HG02943 (cell line): Measurements from ENCODE around the gene AAK1.

Source experiments
- ATAC-seq: cut with Tn5 transposase; IDR thresholded peaks from one replicate; pipeline ENCODE4 v1.9.1; 2021; ENCODE audit warnings: mild to moderate bottlenecking, low read depth, moderate library complexity; ENCODE audit not compliant: unreplicated experiment

The AAK1 gene

DNA sequence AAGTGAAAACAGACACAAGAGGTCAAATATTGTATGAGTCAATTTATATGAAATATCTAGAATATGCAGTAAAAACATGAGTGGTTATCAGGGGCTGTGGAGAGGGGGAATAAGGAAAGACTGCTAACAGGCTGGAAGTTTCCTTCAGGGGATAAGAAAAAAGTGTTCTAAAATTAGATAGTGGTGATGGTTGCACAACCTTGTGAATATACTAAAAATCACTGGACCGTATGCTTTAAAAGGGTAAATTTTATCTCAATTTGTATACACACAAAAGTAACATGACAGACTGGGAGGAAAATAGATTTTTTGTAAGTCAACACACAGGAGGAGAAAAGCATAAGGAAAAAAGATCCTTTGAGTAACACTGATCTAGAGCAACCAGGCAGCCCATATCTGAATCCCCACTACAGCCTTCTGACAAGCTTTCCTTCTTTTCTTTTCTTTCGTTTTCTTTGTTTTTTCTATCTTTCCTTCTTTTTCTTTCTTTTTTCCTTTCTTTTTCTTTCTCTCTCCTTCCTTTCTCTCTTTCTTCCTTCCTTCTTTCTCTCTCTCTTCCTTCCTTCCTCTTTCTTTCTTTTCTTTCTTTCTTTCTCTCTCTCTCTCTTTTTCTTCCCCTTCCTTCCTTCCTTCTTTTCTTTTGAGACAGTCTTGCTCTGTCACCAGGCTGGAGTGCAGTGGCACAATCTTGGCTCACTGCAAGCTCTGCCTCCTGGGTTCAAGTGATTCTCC, 95.4 kb downstream of the AAK1 start:
- no peak for ATAC-seq

DNA sequence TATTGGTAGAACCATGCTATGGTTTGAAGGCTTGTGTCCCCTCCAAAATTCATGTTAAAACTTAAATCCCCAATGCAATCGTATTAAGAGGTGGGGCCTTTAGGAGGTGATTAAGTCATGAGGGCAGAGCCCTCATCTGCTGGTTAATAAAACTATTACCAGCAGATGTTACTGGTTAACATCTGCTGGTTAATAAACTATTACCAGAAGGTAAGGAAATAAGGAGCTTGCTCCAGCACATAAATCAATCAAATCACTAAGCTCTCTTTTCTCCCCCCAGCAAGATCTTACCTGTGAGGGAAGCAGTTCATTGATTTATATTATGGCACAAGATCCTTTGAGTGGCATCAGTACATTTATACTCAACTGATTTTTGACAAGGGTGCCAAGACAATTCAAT, 96.9 kb downstream of the AAK1 start:
- ATAC-seq, result no peak

DNA sequence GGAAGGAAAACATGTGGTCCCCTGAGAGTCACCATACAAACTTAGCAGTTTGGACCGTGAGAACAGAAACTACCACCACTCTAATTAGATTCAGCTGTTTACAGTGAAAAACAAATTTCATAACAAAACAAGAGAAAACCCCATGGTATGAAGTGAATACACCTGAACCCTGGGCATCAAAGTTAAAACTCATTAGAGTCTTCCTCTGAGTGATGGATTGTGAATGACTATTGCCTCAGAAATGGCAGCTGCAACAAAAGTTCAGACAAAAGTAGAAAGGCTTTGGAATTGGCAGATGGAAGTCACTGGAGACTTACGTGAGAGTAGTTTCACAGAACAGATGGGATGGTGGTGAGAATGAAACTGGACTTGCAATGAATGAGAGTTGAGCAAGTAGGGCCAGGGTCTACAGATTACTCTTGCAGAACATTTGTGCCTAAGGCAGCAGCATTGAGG, 98.0 kb downstream of the AAK1 start:
- ATAC-seq, result no peak

DNA sequence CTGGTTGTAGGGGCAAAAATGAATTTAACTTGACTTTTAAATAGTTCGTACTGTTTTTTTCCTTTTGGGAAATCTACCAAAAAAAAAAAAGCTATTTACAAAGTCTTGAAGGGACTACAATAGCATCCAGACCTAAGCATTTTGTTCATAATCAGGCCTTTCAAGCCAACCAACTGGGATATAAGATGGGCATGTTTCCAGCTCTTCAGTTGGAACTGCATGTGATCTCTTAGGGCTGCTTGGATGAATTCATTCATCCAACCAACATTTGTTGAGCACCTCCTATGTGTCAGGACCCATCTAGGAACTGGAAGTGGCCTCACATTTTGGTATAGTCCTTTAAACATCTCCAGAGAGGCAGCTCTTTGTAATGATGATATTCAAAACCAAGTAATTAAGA, 98.6 kb downstream of the AAK1 start:
- ATAC-seq, result no peak

DNA sequence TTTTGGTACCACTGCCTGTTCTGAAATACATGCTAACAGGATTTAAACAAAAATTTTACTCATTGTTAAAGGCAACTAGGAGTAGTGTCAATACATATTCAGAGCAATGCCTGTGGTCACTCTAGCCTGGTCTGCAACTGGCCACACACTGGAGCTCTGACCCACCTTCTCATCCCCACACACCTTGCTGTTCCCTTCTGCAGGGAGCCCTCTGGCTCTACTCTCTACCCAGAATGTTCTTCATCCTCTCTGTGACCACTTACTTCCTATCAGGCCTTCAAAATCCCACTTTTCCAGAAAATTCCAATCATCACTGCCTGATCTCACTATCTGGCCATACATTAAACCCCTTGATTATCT, 104.0 kb downstream of the AAK1 start:
- no peak for ATAC-seq

DNA sequence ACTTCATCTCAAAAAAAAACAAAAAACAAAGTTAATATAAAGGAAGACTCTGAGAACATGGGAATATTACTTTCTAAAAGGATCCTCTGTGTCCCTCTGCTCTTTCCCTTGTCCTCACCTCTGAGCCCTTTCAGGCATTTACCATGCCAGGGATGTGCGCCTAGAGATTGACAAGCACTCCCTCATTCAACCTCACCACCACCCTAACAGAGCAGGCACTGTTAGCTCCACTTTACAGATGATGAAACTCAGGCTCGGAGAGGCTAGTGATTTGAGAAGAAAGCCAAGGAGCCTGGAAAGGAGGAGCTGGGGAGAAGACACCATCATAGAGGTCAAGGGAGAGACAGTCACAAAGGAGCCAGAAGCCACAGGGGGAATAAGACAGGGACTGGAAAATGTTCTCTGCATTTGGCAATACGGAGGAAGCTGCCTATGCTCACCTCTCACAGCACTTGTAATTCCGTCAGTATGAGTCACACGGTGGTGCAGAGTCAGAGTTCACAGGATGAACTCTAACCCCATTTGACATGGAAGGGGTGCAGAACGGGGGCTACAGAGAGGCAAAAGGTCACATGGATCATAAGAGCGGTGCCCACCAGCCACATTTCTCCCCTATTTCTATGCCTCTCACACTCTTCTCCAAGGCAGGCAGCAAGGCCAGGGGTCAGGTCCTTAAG, 104.5 kb downstream of the AAK1 start:
- no peak for ATAC-seq

DNA sequence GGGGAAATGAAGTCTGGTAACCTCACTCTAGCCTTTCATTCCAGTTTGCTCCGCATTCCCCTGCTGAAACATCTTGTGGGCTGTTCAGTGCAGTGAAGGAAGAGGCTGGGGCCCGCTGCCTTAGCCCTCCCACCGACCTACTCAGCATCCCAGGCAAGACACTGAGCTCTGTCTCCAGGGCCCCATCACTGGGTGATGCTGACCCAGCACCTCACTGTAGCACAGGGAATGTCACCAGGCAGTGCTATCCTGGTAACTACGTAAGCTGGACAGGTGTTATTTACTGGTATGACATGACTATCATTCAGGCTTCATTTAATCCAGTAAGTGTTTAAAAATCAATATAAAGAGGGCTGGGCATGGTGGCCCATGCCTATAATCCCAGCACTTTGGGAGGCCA, 105.3 kb downstream of the AAK1 start:
- ATAC-seq, result no peak

DNA sequence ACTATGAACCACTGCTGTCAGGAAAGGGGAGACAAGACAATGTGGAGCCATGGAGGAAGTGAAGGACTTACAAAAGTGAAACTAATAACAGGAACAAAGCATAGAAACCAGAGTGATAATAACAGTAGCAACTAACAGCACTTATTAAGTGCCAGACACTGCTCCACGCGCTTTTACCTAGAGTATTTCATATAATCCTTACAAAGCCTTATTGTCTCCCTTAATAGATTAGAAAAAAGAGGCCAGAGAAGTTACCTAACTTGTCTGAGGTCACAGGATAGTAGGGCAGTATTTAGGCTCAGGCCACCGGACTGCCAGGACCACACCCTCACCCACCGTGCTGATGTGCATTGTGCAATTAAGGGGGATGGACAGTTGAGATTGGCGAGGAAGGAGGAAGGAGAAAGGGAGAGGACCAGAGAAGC, 107.7 kb downstream of the AAK1 start:
- no peak for ATAC-seq

DNA sequence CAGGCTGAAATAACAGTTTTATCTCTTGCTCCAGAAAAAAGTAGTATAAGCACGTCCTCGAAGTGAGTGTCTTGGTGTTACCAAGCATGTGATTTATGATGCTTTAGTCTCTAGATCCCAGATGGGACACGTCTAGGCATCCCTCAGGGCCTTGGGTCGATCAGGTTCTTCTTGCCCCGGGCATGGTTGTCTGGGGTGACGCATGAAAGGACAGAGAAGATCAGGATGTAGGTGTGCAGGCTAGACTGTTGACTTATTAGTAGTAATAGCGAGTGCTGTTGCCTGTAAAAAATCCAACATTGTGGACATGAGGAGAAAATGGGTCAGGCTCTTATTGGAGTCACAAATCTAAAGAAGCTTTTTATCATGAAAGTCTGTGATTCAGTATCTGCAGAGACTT, 112.4 kb downstream of the AAK1 start:
- no peak for ATAC-seq

DNA sequence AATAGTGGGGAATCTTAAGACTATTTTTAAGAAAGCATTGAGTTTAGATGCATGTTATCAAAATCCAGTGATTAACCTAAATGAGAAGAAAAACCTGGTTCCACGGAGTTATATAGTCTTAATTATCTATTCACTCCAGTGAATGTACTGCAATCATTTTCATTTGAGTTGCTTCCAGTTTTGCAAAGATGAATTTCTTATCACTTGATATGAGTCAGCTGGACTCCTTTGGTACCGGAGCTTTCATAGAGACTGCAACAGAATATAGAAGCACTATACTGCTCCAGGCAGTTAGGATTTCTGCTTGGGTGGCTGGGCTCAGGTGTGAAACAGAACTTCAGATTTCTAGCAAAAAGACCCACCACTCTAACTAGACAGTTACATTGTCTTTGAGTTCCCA, 114.1 kb downstream of the AAK1 start:
- no peak for ATAC-seq

DNA sequence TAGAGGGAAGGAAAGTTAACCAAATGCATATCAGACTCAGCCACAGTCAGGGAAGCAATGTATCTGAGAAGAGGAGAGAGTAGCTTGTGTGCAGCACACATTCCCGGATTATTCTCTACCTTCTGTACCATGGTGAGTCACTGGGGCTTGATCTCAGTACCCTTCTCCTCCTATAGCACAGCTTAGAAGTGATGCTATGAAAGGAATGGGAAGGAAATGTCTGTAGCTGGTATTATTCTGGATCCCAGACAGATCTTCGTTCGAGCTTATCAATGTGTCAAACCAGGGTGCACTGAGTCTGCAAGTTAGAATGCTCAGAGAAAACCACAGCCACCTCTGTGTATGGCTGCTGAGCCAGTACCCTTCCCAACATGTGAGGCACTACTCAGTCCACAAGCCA, 118.3 kb downstream of the AAK1 start:
- no peak for ATAC-seq

DNA sequence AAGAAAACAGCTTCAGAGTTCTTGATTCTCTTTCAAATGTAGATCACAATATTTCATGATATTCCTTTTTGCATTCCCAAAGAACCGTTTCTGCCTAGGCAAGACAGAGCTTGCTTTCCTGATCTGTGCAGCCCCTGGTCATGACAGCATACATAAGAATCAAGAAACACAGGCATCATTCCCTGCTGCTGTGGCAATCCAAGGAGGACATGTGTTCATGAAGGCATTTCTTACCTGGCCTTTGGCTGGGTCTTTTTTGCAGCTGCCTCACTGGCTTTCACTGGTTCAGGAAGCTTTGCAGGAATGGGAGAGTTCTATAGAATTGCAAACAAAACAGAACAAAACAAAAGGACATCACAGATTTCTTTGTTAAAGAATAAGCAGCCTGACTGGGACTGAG, 118.7 kb downstream of the AAK1 start:
- no peak for ATAC-seq

DNA sequence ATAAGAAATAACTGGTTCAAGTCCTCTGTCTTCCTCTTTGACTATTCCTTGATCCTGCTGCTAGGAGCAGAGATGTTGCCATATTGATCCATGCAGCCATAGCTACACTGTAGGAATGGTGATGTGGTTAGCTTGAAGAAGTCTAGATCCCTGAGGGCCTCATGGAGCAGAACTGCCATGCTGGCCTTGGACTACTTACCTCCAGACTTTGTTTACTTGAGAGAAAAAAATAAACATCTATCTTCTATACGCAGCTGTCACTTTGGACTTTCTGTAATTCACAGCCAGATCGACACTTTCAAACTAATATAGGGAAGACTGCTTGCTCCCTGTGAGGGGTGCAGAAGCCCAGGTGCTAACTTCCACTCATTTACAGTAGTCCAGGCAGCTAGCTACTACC, 121.8 kb downstream of the AAK1 start:
- no peak for ATAC-seq

DNA sequence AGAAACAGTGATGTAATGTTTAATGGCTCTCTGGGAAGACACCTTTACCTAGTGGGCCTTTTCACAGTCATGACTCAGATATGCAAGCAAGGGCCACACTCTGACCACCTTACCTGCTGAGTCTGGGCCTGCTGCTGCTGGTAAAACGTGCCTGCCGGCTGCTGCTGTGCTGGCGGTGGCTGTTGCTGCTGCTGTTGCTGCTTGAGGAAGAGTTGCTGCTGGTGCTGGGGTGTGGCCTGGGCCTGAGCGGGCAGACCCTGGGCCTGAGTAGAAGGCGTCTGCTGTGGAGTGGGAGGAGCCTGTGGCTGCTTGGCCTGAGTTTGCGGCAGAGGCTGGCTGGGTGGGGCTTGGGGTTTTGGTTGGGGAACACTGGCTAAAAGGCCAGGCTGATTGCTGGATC, 124.7 kb downstream of the AAK1 start:
- ATAC-seq, result no peak

DNA sequence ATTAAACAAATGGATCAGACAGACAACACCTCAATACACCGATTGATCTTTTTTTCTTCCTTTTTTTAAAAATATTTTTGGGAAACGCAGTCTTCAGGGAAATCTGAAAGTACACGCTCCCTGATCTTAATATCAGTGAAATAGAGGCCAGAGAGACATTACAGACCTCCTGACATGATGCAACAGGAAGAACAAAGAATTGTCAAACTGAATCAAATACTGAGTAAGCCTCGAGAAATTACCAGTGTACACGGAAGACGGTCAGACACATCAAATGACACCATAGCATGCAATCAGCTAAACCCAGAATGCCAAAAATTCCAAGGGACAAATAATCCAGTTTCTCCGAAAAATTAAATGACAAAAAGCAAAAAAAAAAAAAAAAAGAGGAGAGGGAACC, 126.1 kb downstream of the AAK1 start:
- ATAC-seq, result no peak

DNA sequence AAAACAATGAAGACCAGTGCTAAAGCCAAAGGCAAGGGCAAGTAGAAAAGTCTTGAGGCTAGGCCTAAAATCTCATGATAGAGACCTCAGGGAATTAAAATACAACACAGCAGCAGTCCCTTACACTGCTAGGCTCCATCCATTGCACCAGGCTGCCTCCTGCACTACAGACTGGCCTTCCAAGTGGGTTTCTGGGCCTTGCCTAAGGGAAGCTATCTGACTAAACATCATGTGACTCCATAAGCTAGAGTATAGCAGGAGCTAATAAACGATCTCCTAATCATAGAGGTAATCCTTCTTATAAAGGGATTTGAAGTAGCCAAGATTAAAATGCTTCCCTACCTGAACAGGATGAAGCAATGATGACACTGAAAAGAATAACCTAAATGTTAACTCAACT, 128.7 kb downstream of the AAK1 start:
- ATAC-seq, result no peak

DNA sequence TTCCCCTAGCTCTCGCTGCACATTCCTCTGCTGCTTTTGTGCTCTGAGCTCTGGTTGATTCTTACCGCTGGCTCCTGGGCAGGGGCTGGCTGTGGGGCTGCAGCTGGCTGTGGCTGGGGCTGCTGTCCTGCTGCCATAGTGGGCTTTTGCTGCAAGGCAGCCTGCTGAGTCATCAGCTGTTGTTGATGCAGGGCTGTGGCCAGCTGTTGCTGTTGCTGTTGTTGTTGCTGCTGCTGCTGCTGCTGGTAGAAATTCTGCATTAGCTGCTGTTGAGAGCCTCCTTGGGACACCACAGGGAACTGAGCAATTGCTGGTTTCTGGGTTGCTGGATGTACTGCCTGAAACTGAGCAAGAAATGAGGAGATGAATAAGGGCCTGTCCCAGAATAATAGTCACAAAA, 129.1 kb downstream of the AAK1 start:
- ATAC-seq, result no peak

DNA sequence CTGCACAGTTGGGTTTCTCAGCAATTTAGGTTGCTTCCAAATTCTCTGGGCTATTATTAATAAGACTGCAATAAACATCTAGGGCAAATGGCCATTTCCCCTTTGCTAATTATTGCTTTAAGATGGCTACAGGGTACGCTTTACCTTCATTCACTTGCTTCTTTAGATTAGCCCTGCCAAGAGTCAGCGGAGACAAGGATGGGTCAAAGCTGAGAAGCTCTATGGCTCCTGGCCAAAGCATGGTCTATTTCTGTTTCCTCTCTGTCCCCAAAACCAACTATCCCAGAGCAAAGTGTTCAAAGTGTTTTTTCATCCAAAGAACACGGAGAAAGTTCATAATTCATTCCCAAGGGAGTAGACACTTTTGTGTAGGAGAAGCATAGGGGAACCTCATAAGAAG, 131.1 kb downstream of the AAK1 start:
- no peak for ATAC-seq

DNA sequence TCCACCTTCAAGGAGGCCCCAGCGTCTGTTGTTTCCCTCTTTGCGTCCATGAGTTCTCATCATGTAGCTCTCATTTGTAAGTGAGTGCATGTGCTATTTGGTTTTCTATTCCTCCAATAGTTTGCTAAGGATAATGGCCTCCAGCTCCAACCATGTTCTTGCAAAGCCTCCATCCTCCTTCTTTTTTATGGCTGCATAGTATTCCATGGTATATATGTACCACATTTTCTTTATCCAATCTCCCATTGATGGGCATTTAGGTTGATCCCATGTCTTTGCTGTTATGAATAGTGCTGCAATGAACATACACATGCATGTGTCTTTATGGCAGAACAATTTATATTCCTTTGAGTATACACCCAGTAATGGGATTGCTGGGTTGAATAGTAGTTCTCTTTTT, 133.3 kb downstream of the AAK1 start:
- ATAC-seq, result no peak

DNA sequence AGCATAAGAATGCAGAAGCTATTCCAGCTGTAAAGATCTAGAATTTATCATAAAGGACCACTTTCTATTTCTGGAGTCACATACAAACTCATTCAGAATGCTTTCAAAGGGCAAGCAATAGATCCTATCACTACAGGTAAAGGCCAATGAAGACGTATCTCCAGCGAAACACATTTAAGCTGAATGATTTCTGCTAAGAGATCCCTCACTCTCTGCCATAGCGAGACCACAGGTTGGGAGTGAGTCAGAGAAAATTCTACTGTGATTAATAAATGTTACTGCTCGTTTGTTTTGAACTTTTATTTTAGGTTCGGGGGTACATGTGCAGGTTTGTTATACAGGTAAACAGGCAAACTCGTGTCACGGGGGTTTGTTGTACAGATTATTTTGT, 133.8 kb downstream of the AAK1 start:
- no peak for ATAC-seq

DNA sequence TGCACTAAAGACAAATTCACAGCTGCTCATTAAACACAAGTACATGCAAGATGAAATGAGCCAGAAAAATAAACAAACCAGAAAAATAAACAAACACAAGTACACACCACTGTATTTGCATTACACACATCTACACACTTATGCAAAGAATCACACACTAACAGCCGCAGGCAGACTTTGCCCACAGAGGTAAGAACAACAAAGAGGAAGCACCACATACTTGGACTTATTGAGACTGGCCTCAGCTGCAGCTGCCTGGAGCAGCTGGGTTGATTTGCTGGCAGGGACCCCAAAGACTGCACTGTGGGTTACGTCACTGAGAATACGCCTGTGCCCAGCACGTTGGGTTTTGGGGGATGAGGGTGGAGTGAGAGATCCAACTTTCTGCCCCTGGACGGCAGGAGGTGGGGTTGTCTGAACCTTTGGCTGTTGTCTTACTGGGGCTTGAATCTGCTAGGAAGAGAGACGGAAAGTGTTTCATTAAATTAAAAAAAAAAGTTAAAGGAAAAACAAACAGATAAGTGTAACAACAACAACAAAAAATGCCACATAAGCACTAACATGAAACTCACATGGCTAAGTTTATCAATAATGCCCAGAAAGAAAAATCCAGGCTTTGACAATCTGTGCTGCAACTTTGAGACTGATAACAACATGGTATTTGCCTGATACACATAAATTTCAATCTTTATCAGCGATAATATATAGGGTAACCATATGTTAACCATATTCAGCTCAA, 134.4 kb downstream of the AAK1 start:
- no peak for ATAC-seq

DNA sequence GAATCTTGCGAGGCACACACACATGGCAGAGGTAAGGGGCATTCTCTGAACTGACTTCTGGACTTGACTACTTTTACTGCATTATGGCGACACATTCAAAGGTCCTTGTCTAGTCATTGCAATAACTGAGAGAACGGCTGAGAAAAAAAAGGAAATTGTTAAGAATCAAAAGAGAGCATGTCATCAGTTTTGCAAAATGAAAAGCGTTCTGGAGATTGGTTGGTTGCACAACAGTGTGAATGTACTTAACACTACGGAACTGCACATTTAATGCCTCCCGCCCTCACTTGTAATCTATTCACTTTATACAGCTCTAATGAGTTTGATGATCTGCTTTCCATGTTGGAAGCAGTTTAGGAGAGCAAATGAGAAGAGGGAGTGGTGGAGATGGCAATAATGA, 137.8 kb downstream of the AAK1 start:
- ATAC-seq, result no peak
